Ectodermal cell (in vitro differentiated cells): Measurements from ENCODE around the gene SCAMP4. TPM values are rescaled to one million over a fixed set of nuclear protein-coding genes. Genes with fewer than 3 reads are reported as not detected.

ENCODE experiments used
- H3K27ac ChIP-seq: 2 replicates; pipeline ENCODE4 v1.7.0; 2013; ENCODE audit warnings: mild to moderate bottlenecking, low read depth, low read length; ENCODE audit not compliant: insufficient read depth, poor library complexity, severe bottlenecking
- H3K27me3 ChIP-seq: 2 replicates; pipeline ENCODE4 v1.7.0; 2013; ENCODE audit warnings: mild to moderate bottlenecking, low read length; ENCODE audit not compliant: insufficient read depth, control insufficient read depth, poor library complexity, severe bottlenecking
- H3K36me3 ChIP-seq: one replicate; pipeline ENCODE4 v1.7.0; 2013; ENCODE audit warnings: low read length; ENCODE audit not compliant: control insufficient read depth, insufficient read depth
- H3K4me1 ChIP-seq: one replicate; pipeline ENCODE4 v1.7.0; 2013; ENCODE audit warnings: low read length; ENCODE audit not compliant: control insufficient read depth, insufficient read depth
- H3K4me3 ChIP-seq: 2 replicates; pipeline ENCODE4 v1.7.0; 2013; ENCODE audit warnings: low read depth, low read length, control low read depth; ENCODE audit not compliant: insufficient read depth
- H3K9me3 ChIP-seq: 2 replicates; pipeline ENCODE4 v1.7.0; 2013; ENCODE audit warnings: mild to moderate bottlenecking, low read length, moderate library complexity; ENCODE audit not compliant: control insufficient read depth
- WGBS, 2 experiments: methylation state at CpG; one replicate each; pipeline ENCODE4 v1.1.7; 2013; ENCODE audit warnings: missing lambda C conversion rate in 2 of 2; 5-methylcytosine and 5-hydroxymethylcytosine counted together
- polyA plus RNA-seq, 4 experiments: library from polyadenylated mRNA; stranded (reverse); fragments of 50-300 nt; gene quantifications; one replicate each; pipeline ENCODE4 v1.2.3, GENCODE V29; 2013

SCAMP4 gene
- polyA plus RNA-seq (2013, experiment 1 of 4): 61.4 TPM
- polyA plus RNA-seq (2013, experiment 2 of 4): 72.6 TPM
- 53.2 TPM for polyA plus RNA-seq (2013, experiment 3 of 4)
- polyA plus RNA-seq (2013, experiment 4 of 4): 48.9 TPM

GRCh38 chr19:1905110-1905862, at the start of gene SCAMP4, which contains the start of gene ADAT3:
Gene SCAMP4 (plus strand): TSS chr19:1905399. CDS start chr19:1915020, 9,621 bp downstream.
Gene ADAT3 (plus strand): TSS chr19:1905399. CDS start chr19:1912048, 6,649 bp downstream.
- Histone ChIP-seq H3K27ac (peak within 1 kb of the TSS; percentile 82), H3K36me3 (peaks cover 7% of the 10 kb centered on the region), H3K4me1 (peaks cover 6% of the 10 kb centered on the region), H3K27me3 (no peaks in the 10 kb centered on the region), H3K4me3 (peak within 1 kb of the TSS; percentile 60), H3K9me3 (no peaks in the 10 kb centered on the region)
- 1 to 2% methylated on average over 92 of the region's 92 CpGs for WGBS, 2 experiments

DNA sequence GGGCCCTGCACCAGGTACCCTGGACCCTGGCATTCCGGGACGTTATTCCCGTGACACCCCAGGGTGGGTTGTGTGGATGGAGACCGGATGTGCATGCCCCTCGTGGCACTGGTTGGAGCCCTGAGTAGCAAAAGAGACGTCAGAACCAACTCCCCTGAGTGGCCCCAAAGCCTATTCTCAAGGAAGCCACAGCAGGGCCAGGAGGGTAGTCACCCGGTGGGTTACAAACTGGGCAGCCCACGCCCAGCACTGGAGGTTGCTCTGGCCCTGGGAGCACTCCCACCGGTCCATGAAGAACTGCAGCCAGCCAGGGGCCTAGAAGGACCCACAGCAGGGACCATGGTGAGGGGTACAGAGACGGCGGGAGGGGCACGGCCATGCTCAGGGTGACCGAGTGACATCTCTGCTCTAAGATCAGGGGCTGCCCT, 49.4 kb upstream of the SCAMP4 start:
- H3K9me3 ChIP-seq: no peaks in the 10 kb centered on the region
- peak overlapping the region; percentile 67 for H3K27ac ChIP-seq
- peaks cover 62% of the 10 kb centered on the region for H3K4me1 ChIP-seq
- 72 to 73% methylated on average over 13 of the region's 13 CpGs for WGBS, 2 experiments
- no peaks in the 10 kb centered on the region for H3K36me3 ChIP-seq
- no peak overlapping the region for H3K4me3 ChIP-seq
- peaks cover 40% of the 10 kb centered on the region for H3K27me3 ChIP-seq

DNA sequence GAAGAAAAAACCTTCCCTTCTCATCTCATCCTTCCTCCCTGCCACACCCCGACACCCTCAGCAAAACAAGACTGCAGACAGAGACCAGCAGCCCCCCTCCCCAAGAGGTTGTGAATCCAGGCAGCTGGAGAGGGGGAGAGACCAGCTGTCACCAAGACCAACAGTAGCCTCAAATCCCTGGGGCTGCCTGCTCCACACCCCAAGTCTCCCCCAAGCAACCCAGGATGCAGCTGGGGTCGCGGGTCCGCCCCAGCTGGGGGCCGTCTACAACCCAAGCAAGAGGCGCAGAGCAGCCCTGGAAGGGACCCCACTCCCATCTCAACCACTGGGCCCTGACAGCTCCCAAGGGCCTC, 48.9 kb upstream of the SCAMP4 start:
- 78 to 83% methylated on average over 6 of the region's 6 CpGs for WGBS, 2 experiments
- H3K27me3 ChIP-seq: peaks cover 45% of the 10 kb centered on the region
- H3K4me3 ChIP-seq: peak overlapping the region; percentile 6
- no peaks in the 10 kb centered on the region for H3K36me3 ChIP-seq
- no peak overlapping the region for H3K27ac ChIP-seq
- H3K9me3 ChIP-seq: no peaks in the 10 kb centered on the region
- H3K4me1 ChIP-seq: peaks cover 66% of the 10 kb centered on the region

- Histone ChIP-seq H3K27ac (no peak overlapping the region), H3K27me3 (peaks cover 51% of the 10 kb centered on the region), H3K9me3 (no peaks in the 10 kb centered on the region), H3K4me1 (peaks cover 73% of the 10 kb centered on the region), H3K4me3 (peak overlapping the region; percentile 26), H3K36me3 (no peaks in the 10 kb centered on the region)
- 24 to 25% methylated on average over 73 of the region's 73 CpGs for WGBS, 2 experiments
Observed at GRCh38 chr19:1856698-1857603, 48.2 kb upstream of the SCAMP4 start.

- H3K4me3 ChIP-seq: no peak overlapping the region
Observed at GRCh38 chr19:1857648-1858326, 47.4 kb upstream of the SCAMP4 start.

DNA sequence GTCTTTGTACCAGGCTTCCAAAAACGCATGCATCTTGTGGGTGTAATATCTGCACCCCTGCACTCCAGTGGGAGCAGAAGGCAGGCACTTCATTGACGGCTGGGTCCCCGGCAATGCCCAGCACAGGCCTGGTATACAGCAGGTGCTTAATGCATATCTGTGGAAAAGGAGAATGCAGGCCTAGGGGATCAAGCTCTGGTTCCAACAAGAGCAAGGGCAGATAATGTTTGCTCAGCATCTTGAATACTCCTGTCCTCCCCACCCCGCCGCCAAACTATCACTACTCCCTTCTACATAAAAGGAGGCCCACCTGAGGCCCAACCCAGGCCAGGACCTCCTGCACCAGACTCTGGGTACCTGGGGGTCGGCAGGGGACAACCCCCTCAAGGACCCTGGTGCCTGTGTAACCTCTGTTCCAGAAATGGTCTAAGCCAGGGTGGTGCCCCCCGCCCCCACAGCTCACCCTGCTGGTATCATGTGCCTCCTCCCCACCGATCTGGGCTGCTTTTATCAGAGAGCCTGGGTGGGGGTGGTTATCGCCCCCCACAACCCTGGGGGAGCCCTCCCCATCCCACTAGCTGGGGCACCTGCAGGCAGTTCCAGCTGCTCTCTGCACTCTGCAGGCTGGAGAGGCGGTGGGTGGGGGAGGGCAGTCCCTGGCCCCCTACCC, 46.7 kb upstream of the SCAMP4 start:
- Histone ChIP-seq H3K4me1 (peaks cover 74% of the 10 kb centered on the region), H3K9me3 (no peaks in the 10 kb centered on the region), H3K27me3 (peaks cover 62% of the 10 kb centered on the region), H3K4me3 (no peak overlapping the region), H3K27ac (no peak overlapping the region), H3K36me3 (no peaks in the 10 kb centered on the region)
- 80 to 82% methylated on average over 9 to 10 of the region's 10 CpGs for WGBS, 2 experiments

More at GRCh38 chr19:1857648-1858326, 47.4 kb upstream of the SCAMP4 start:
- H3K9me3 ChIP-seq: no peaks in the 10 kb centered on the region
- 60 to 61% methylated on average over 16 of the region's 16 CpGs for WGBS, 2 experiments
- peaks cover 74% of the 10 kb centered on the region for H3K4me1 ChIP-seq
- H3K27ac ChIP-seq: no peak overlapping the region
- H3K36me3 ChIP-seq: no peaks in the 10 kb centered on the region
- H3K27me3 ChIP-seq: peaks cover 60% of the 10 kb centered on the region

- no peaks in the 10 kb centered on the region for H3K36me3 ChIP-seq
- H3K27me3 ChIP-seq: peaks cover 62% of the 10 kb centered on the region
- peak overlapping the region; percentile 25 for H3K4me3 ChIP-seq
Observed at GRCh38 chr19:1859331-1859781, 45.8 kb upstream of the SCAMP4 start.

GRCh38 chr19:1860042-1860775, 45.0 kb upstream of the SCAMP4 start:
- no peaks in the 10 kb centered on the region for H3K9me3 ChIP-seq
- WGBS, 2 experiments: 9 to 12% methylated on average over 32 of the region's 32 CpGs
- H3K4me3 ChIP-seq: peak overlapping the region; percentile 25
- H3K36me3 ChIP-seq: no peaks in the 10 kb centered on the region
- peaks cover 62% of the 10 kb centered on the region for H3K27me3 ChIP-seq
- peaks cover 64% of the 10 kb centered on the region for H3K4me1 ChIP-seq
- H3K27ac ChIP-seq: no peak overlapping the region

More at GRCh38 chr19:1859331-1859781, 45.8 kb upstream of the SCAMP4 start:
- H3K4me1 ChIP-seq: peaks cover 68% of the 10 kb centered on the region
- WGBS, 2 experiments: 9 to 13% methylated on average over 18 of the region's 18 CpGs
- no peak overlapping the region for H3K27ac ChIP-seq
- no peaks in the 10 kb centered on the region for H3K9me3 ChIP-seq
